GM12873 (cell line): ENCODE data around the gene WWTR1.

Source experiments
- CTCF ChIP-seq: IDR thresholded peaks from 2 replicates; pipeline ENCODE4 v1.5.1; 2012; ENCODE audit warnings: low read depth, mild to moderate bottlenecking, moderate library complexity, low read length, control low read depth; ENCODE audit not compliant: insufficient read depth; ENCODE audit errors: missing control alignments

Gene WWTR1

DNA sequence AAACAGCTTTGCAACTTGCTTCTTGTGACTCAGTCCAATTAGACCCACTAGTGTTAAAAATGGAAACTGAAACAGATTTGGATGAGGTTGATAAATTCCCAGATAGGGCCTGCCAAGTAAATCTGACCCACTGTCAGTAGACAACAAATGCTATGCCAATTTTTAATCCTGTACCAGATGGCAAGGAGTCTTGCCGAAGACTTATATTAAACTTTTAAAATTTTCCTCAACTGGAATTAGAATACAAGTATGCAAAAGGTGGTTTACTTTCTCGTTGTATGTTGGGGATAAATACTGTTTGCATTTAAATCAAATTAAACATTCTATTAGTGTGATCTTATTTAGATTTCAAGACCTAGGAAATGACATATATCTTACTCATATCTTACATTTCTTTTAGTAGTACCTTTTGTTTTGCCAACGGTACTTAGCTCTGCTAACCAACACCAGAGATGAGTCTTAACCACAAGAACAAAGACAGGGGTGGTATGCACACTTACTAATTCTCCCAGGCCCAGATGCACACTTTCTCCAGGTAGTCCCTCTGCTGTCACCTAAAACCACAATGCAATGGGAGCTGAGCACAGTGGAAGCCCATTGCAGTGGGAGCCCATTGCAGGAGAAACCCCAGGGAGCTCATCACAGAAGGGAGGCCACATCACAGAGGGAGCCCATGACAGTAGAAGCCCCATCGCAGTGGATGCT is 77.8 kb downstream of the WWTR1 start:
- TF ChIP-seq CTCF, result no peak

DNA sequence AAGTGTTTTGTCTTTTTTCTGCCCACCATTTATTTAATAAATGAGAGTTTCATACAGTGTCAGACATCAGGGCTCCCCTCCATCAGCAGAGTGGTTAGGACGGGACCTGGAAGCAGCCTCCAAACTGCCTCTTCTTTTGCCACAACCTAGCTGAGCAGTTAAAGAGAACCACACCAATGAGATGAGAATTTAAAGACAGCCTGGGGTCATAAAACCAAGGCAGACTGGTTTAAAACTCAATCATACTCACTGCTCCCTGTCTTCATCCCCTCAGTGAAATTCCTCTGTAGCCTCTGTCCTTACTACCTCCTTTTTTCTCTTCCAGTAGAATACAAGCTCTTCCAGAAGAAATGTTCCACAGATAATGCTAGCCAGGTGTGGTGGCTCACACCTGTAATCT is 78.7 kb downstream of the WWTR1 start:
- TF ChIP-seq CTCF, result no peak

DNA sequence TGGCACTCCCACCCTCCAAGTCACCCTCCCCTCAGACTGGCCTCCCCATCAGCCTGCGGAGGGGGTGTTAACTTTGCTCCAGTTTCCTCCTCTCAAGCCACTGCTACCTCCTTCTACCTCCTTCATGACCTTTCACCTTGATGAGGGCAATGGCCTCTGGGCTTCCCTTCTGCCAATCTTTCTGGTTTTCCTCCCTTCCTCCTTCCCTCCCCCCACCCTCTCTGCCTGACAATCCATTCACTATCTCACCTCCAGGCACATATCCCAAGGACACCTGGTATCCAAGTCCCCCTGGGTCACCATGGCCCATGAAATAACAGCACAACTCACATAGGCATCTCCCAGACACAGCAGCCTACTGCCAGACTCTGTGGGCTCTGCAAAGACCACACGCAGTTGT is 80.0 kb downstream of the WWTR1 start:
- TF ChIP-seq CTCF, result no peak

- no peak for TF ChIP-seq CTCF
Measured at GRCh38 chr3:149575961-149576564, 81.8 kb downstream of the WWTR1 start.

DNA sequence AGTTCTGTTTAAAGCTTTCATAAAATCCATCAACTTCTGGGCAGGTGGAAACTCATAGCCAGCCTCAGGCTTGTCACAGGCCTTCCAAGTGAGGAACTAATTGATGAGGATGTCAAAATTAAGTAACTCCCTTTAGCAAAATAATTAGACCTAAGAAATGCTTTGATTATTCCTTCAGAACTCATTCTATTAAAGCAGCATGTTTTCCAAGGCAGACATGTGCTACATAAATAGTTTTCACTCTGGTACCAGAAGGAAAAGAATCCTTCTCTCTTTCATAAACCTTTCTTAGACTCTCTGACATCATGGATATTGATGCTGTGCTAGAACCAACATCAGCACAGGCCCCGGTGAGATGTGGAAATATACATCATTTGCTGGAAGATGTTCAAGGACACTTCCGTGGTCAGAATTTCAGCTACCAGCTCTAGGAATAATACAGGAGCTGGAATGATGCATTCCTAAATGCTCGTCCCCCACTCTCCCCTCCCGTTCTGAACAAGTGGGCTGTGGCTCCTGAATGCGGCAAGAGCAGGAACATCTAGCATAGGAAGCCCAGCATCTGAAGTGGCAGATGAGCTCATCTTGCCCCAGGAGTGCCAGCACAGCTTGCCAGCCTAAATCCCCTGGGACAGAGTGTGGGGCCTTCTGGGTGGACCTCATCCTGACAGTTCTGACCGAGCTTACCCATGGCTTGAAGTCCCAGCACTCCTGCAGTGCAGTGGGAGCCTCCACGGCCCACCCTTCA is 82.4 kb downstream of the WWTR1 start:
- TF ChIP-seq CTCF, result no peak

- no peak for TF ChIP-seq CTCF
Measured at GRCh38 chr3:149572796-149573414, 84.9 kb downstream of the WWTR1 start.

GRCh38 chr3:149571381-149571780 is 86.4 kb downstream of the WWTR1 start:
- no peak for TF ChIP-seq CTCF
